GM04504 (cell line): ENCODE measurements around the gene A4GALT.
A peak's percentile ranks its signal among the peaks of the same experiment; 100 is the strongest.
"Not testable (repeated sequence)": the region's sequence is repeated elsewhere in the genome, so short reads cannot be mapped to it uniquely, and the experiment has no call there.

ENCODE experiments used
- DNase-seq: peaks from one replicate; pipeline ENCODE4 v3.0.0-alpha.2; 2012; ENCODE audit warnings: low read depth

Gene A4GALT

DNA sequence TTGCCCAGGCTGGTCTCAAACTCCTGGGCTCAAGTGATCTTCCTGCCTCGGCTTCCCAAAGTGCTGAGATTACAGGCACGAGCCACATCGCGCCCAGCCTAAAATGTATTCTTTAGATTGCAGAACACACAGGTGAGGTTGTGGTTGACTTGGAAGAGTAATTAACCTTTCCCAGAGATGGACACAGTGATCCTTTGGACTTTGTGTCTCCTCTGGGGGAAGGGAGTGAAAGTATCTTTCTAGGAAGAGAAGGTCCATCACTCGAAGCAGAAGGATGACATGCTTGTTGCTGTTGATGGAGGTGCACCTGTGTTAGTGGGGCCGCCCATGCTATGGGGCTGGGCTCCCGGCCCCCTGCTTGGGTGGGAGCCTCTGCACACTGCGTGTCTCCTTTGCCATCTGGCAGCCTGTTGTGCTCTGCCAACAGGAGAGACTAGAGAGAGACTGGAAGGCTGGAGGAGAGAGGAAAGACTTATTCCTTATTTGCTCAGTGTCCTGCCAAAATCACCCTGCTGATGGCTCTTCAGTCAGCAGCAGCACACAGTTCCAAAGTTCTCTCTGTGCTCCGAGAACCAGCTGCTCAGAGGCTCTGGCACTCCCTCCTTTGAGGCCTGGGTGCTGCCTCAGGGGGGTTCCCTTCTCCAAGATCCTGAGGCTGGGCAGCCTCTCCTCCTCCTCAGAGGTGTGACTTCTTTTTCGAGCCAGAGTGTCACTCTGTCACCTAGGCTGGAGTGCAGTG, 38.4 kb downstream of the A4GALT start:
- no peak for DNase-seq

DNA sequence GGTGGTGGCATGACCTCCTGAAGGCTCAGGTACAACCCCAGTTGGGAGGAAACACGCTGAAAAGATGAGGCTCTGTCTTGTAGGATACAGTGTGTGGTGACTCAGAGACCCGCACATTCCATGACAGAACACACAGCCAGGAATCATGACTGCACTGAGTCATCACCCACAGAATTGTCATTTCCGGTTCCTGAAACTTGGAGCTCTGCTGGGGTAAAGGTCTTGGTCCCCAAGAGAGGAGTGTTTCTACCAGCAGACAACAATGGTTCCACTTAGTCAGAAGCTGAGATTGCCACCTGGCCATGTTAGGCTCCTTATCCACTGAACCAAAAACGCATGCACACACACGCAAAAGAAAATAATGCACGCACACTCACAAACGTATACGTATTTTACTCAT, 40.0 kb downstream of the A4GALT start:
- DNase-seq = peak; percentile 86

DNA sequence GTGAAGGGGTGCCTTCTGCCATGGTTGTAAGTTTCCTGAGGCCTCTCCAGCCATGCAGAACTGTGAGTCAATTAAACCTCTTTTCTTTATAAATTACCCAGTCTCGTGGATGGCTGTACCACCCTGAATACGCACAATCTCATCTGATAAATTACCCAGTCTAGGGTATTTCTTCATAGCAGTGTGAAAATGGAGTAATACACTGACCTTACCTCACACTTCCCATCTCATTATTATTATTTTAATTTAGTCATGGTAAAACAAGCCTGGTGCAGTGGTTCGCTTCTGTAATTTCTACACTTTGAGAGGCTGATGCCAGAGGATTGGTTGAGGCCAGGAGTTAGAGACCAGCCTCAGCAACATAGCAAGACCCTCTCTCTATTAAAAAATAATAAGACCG, 41.0 kb downstream of the A4GALT start:
- no peak for DNase-seq

- DNase-seq = no peak
These were observed 41.8 kb downstream of the A4GALT start for GRCh38 chr22:42678894-42679293.

- DNase-seq = not testable (repeated sequence)
These were observed 42.7 kb downstream of the A4GALT start for GRCh38 chr22:42677936-42678335.

GRCh38 chr22:42676059-42676607, 44.5 kb downstream of the A4GALT start:
- peak; percentile 58 for DNase-seq

GRCh38 chr22:42673898-42674401, 46.7 kb downstream of the A4GALT start:
- DNase-seq = no peak

GRCh38 chr22:42673071-42673470, 47.6 kb downstream of the A4GALT start:
- DNase-seq = not testable (repeated sequence)

DNA sequence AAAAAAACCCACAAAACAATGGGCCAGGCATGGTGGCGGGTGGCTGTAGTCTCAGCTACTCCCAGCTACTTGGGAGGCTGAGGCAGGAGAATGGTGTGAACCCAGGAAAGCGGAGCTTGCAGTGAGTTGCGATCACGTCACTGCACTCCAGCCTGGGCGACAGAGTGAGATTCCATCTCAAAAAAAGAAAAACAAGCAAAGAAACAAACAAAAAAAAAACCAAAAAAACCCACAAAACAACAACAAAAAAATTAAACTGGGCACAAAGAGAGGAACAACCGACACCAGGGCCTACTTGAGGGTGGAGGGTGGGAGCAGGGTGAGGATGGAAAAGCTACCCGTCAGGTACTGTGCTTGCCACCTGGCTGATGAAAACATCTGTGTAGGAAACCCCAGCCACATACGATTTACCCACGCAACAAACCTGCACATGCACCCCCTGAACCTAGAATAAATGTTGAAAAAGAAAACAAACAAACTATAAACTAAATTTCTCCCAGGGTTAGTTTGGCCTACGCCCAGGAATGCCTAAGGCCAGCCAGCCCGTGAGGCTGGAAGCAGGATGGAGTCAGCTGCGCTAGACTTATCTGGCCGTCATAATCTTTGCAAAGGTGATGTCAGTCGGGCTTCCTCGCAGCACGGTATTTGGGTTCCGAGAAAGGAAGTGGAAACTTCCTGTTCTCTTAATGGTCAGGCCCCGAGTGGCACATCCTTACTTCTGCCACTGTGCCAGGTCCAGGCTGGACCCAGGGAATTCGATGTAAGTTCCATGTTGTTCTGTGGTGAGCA, 49.6 kb downstream of the A4GALT start:
- no peak for DNase-seq

GRCh38 chr22:42670046-42670445, 50.6 kb downstream of the A4GALT start:
- no peak for DNase-seq

GRCh38 chr22:42666393-42666792, 54.3 kb downstream of the A4GALT start:
- not testable (repeated sequence) for DNase-seq

DNA sequence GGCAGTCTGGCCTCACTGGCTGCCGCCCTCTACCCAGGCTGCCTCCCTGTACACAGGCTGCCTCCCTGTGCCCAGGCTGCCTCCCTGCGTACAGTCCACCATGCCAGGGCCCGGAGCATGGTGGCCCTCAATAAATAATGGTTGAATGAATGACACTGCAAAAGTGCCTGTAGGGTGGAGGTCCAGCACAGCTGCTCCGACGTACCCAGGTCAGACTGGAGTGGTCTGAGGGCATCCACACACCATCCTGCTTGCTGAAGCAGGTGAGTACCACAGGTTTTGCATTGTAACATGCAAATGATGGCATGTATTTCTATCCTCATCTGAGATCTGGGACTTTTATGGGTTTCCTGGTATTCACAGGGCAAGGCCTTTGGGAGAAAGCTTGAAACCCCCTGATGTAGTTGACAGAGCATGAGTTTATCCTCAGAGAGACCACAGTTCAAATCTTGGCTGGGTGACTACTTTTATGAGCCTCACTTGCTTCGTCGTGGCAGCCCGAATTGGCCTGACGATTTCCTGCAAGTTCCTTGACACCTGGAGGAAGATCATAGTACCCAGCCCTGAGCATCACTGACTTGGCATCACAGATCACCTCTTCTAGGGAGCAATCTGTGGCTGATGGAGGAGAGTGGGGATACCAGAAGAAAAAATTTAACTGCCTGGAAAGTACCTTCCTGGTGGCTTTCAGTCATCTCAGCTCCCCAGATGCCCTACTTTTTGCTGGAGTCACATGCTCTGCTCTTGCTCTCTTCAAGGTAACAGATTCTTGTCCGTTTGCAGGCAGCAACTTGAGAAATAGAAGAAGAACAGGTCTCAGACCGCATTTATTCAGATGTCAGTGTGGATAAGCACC, 55.5 kb downstream of the A4GALT start:
- no peak for DNase-seq

- DNase-seq = peak; percentile 28
These were observed 58.5 kb downstream of the A4GALT start for GRCh38 chr22:42661985-42662831.

- DNase-seq = no peak
These were observed 64.1 kb downstream of the A4GALT start for GRCh38 chr22:42656578-42656977.

- DNase-seq = no peak
These were observed 65.0 kb downstream of the A4GALT start for GRCh38 chr22:42655693-42656092.

DNA sequence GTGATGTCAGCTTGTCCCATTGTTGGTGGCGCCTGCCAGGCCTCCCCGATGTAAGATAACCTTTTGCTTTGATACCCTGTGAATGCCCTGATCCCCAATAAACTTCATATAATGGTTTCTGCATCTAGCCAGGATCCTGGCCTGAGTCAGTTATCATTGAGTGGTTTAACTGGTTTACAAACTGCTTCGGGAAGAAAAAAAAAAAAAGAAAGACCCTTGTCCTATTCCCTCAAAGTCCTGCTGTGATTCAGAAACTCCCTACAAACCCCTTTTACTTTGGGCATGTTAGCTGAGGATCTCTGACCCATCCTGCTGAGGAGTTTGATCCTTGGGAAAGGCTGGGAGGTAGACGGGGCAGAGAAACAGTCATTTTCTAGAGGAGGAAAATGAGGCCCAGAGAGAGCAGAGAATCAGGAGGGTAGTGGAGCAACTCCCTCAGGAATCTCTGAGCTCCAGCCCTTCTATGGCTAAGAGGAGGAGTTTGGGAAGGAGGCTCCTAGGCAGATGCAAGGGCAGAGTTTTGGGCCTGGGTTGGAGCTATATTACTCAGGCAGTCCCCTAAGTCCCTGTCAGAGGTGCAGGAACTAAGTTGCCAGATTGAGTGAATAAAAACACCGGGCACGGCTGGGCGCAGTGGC, 66.1 kb downstream of the A4GALT start:
- DNase-seq = no peak

- DNase-seq = no peak
These were observed 66.7 kb downstream of the A4GALT start for GRCh38 chr22:42653999-42654398.

DNA sequence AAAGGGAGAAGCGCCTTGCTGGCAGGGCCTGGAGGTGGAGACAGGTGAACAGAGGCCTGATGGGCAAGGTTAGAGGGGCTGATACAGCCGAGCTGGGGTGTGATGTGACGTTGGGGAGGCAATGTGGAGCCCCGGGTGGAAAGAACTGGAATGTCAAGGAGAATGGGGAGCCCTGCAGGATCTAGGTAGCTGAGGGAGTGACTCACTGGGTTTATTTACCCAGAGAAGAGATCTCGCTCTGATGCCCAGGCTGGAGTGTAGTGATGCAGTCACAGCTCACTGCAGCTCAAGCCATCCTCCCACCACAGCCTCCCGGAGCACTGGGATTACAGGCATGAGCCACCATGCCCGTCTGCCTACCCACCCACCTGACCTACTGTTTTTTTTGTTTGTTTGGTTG, 69.5 kb downstream of the A4GALT start:
- DNase-seq = no peak

- DNase-seq = peak; percentile 73
These were observed 71.2 kb downstream of the A4GALT start, which contains the start of gene CYB5R3 for GRCh38 chr22:42649246-42650099. Gene CYB5R3, minus strand, starts transcription at chr22:42649392. Its CDS starts 77 bp downstream, at chr22:42649315.
